Activated CD4-positive, alpha-beta memory T cell treated with anti-CD3 and anti-CD28 coated beads, Interleukin-2, amount 10 ng/mL, durations not matched to agents 7 days and 5 days (primary cell): Measurements from ENCODE around the gene APLP2. TPM values are rescaled to one million over a fixed set of nuclear protein-coding genes. Genes with fewer than 3 reads are reported as not detected.
"Not testable (repeated sequence)": the region's sequence is repeated elsewhere in the genome, so short reads cannot be mapped to it uniquely, and the experiment has no call there.

Source experiments
- CTCF ChIA-PET: fragments of 350-600 bp; sonication (Branson Sonifier 250); formaldehyde crosslinking; loops from one replicate; lab custom pipeline; 2021; ENCODE audit warnings: antibody characterized with exemption, inconsistent platforms; lab: Charles Lee
- POLR2A ChIA-PET: fragments of 350-600 bp; sonication (Branson Sonifier 250); formaldehyde crosslinking; loops from one replicate; lab custom pipeline; 2021; ENCODE audit warnings: antibody characterized with exemption; lab: Charles Lee
- DNase-seq: peaks from one replicate; pipeline ENCODE4 v3.0.0-alpha.2; 2020
- H3K27ac Mint-ChIP-seq: one replicate; pipeline ENCODE4 v1.8.0; 2021; ENCODE audit warnings: mild to moderate bottlenecking, mixed read lengths
- H3K27me3 Mint-ChIP-seq: one replicate; pipeline ENCODE4 v1.8.0; 2021; ENCODE audit warnings: mixed read lengths
- H3K36me3 Mint-ChIP-seq: one replicate; pipeline ENCODE4 v1.8.0; 2021; ENCODE audit warnings: low read depth, mixed read lengths
- H3K4me1 Mint-ChIP-seq: one replicate; pipeline ENCODE4 v1.8.0; 2021; ENCODE audit warnings: mixed read lengths
- H3K4me3 Mint-ChIP-seq: one replicate; pipeline ENCODE4 v1.8.0; 2021; ENCODE audit warnings: mild to moderate bottlenecking, mixed read lengths
- H3K9me3 Mint-ChIP-seq: one replicate; pipeline ENCODE4 v1.8.0; 2021; ENCODE audit warnings: mixed read lengths
- total RNA-seq, 2 experiments: library from RNA; stranded (reverse); gene quantifications; one replicate each; pipeline ENCODE4 v1.2.3, GENCODE V29; 2021

The APLP2 gene
- total RNA-seq, 2 experiments from 2014 or later, result 31.1 to 33.2 TPM

DNA sequence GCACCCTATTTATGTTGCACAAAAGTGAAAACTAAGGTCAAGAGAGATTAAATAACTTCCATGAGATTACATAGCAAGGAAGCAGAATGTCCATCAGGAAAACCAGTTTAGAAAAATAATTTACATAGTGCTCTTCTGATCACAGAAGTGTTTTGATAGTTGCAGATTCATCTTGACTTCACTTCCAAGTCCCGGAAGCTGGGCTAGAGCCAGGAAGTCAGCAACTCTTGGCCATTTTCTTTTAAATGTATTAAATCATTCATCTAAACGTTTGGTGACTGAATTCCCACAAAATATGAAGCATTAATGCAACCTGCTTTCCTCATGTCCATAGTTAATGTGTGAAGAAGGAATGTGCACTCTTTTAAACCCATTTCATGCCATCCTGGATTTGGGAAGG lies 29.7 kb downstream of the APLP2 start:
- no peak for DNase-seq
- CTCF ChIA-PET, result no interaction called here
- Mint-ChIP-seq H3K27me3 (no peaks in the 10 kb centered on the region), H3K4me3 (no peak overlapping the region), H3K4me1 (no peaks in the 10 kb centered on the region), H3K27ac (no peak overlapping the region), H3K36me3 (no peaks in the 10 kb centered on the region), H3K9me3 (no peaks in the 10 kb centered on the region)
- POLR2A ChIA-PET, result no interaction called here

DNA sequence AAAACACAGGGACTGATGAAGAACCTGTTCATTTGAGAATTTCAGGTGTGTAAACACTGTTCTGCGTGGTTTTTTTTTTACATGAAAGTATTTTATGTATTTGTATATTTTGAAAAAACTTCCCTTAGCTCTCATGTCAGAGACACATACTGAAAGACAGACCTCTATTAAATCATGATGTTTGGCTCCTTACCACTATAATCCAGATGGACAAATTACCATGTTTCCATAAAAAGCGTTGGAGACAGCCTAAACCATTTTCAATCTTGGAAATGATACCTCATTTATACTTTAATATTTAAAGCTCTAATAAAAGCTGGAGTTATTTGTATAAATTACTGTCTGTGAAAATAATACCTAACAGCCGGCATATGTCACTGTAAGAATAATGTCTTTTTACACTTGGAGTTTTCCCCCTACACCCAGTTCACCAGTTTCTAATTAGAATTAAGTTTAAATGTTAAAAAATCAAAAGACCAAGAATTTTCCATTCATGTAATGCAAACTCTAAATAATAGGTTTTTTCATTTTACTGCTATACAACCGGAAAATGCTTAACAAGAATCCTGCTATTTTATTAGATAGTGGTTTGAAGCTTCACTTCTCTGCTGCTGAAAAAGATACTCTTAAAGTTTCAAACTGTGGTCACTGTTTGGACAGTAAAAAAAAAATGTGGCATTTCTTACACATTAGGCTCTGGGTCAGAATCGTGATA lies 30.8 kb downstream of the APLP2 start:
- H3K4me3 Mint-ChIP-seq, result no peak overlapping the region
- no peaks in the 10 kb centered on the region for H3K4me1 Mint-ChIP-seq
- H3K36me3 Mint-ChIP-seq, result no peaks in the 10 kb centered on the region
- ChIA-PET POLR2A (no interaction called here), CTCF (no interaction called here)
- H3K9me3 Mint-ChIP-seq, result no peaks in the 10 kb centered on the region
- no peak overlapping the region for H3K27ac Mint-ChIP-seq
- DNase-seq, result no peak
- H3K27me3 Mint-ChIP-seq, result no peaks in the 10 kb centered on the region

DNA sequence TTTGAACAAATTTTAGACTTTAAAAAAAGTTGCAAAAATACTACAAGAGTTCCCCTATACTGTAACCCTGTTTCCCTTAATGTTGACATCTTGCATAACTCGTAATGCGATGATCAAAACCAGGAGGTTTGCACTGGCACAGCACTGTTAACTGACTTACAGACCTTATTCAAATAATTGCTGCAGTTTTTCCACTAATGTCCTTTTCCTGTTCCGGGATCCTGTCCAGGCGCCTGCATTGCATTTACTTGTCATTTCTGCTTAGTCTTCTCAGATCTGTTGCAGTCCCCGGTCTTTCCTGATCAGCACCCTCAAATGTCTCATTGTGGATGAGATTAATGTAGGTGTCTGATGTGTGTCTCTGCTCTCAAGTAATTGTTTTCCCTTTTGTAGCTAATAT lies 32.0 kb downstream of the APLP2 start:
- H3K36me3 Mint-ChIP-seq, result peaks cover 5% of the 10 kb centered on the region
- CTCF ChIA-PET, result no interaction called here
- H3K4me3 Mint-ChIP-seq, result no peak overlapping the region
- no peak for DNase-seq
- POLR2A ChIA-PET, result no interaction called here
- no peaks in the 10 kb centered on the region for H3K4me1 Mint-ChIP-seq
- H3K27ac Mint-ChIP-seq, result no peak overlapping the region
- H3K9me3 Mint-ChIP-seq, result no peaks in the 10 kb centered on the region
- H3K27me3 Mint-ChIP-seq, result no peaks in the 10 kb centered on the region

DNA sequence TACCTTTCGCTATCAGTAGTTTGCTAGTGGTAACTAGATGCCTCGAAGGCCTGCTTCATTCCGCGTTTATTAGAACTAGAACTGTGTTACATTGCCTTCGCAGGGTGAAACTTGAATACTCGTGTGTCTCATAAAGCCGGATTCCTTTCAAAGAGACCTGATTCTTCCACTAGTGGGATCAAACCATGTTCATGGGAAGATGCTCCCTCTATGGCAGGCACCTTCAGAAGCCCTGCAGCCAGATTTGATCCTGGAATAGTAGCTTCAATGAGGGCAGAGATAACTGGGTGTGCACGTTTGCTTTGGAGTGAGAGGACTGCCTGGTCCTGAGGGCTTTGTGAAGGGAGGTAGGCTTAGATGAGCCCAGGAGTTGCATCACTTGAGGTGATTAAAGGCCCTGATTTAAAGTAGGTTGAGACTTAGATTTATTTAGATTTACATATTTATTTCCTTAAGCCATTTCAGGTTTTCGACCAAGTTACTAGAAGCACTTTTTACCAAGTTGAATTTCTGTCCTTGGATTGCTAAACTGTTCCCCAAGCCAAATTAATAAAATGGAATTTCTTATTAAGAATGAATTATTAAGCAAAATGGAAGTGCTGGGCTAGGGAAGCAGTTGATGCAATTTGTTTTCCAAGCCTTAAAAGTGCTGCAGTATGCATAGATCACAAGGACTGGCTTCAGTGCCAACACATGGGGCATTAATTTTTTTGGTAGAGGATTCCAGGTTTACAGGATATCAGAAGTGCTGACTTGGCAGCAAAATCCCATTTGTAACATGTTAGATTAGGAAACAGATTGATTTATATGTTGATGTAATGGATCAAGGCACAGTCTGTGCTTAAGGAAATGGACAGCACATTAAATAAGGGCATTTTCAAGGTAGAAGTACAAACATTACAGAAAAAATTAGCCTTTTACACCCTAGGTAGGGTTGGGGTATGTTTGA lies 32.9 kb downstream of the APLP2 start:
- Mint-ChIP-seq H3K9me3 (no peaks in the 10 kb centered on the region), H3K36me3 (peaks cover 5% of the 10 kb centered on the region), H3K4me1 (no peaks in the 10 kb centered on the region), H3K4me3 (no peak overlapping the region), H3K27me3 (no peaks in the 10 kb centered on the region), H3K27ac (no peak overlapping the region)
- CTCF ChIA-PET, result no interaction called here
- DNase-seq, result no peak
- POLR2A ChIA-PET, result no interaction called here

DNA sequence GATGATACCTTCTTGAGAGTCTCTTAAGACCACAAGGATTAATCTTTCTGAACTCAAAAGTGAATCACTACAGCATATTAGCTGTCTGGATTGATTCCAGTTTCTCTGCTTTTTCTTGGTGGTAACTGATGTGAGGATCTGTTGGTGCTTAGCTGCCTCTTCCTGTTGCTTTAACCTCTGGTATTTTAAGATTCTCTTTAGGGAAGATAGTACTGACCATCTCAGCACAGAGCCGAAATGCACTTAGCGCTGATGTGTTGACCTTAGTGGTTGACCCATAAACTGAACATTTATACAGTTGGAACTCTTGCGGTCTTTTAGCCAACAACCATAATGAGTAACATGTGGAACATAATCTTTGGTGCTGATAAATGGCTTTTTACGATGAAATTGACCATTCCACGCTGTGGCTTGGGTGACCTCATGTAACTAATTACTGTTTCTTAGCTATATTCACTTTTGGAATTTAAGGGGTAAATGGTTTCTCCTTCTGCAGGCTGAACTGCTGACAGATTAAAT lies 33.7 kb downstream of the APLP2 start:
- peaks cover 5% of the 10 kb centered on the region for H3K36me3 Mint-ChIP-seq
- no peak overlapping the region for H3K4me3 Mint-ChIP-seq
- ChIA-PET CTCF (no interaction called here), POLR2A (no interaction called here)
- DNase-seq, result no peak
- no peaks in the 10 kb centered on the region for H3K4me1 Mint-ChIP-seq
- no peaks in the 10 kb centered on the region for H3K9me3 Mint-ChIP-seq
- H3K27ac Mint-ChIP-seq, result no peak overlapping the region
- no peaks in the 10 kb centered on the region for H3K27me3 Mint-ChIP-seq

DNA sequence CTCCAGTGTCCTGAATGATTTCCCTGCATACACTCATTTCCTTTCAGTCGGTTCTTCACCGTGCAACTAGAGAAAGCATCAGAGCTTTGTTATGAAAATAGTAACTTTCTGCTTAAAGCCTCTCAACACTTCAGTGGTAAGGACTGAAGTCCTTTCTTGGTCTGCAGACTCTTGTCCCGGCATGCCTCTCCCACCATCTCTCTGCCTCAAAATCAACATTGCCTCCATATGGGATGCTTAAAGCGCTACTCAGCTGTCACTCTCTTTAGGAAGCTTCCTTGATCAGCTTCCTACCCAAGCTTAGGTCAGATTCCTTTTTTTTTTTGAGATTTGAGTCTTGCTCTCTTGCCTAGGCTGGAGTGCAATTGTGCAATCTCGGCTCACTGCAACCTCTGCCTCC lies 36.7 kb downstream of the APLP2 start:
- DNase-seq, result no peak
- no peaks in the 10 kb centered on the region for H3K27me3 Mint-ChIP-seq
- POLR2A ChIA-PET, result interaction anchor here (0.8 kb wide), 1 partner anchor 571 kb away, joined by 3 read pairs; no protein-coding TSS in a partner anchor
- CTCF ChIA-PET, result no interaction called here
- peaks cover 9% of the 10 kb centered on the region for H3K36me3 Mint-ChIP-seq
- H3K9me3 Mint-ChIP-seq, result no peaks in the 10 kb centered on the region
- H3K4me3 Mint-ChIP-seq, result no peak overlapping the region
- no peak overlapping the region for H3K27ac Mint-ChIP-seq
- no peaks in the 10 kb centered on the region for H3K4me1 Mint-ChIP-seq

DNA sequence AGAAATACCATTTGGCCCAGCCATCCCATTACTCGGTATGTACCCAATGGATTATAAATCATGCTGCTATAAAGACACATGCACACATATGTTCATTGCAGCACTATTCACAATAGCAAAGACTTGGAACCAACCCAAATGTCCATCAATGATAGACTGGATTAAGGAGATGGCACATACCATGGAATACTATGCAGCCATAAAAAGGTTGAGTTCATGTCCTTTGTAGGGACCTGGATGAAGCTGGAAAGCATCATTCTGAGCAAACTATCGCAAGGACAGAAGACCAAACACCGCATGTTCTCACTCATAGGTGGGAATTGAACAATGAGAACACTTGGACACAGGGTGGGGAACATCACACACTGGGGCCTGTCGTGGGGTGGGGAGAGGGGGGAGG lies 39.0 kb downstream of the APLP2 start:
- H3K27me3 Mint-ChIP-seq, H3K27ac Mint-ChIP-seq, CTCF ChIA-PET, H3K4me3 Mint-ChIP-seq, H3K9me3 Mint-ChIP-seq, H3K4me1 Mint-ChIP-seq, H3K36me3 Mint-ChIP-seq, DNase-seq, POLR2A ChIA-PET: not testable (repeated sequence)

DNA sequence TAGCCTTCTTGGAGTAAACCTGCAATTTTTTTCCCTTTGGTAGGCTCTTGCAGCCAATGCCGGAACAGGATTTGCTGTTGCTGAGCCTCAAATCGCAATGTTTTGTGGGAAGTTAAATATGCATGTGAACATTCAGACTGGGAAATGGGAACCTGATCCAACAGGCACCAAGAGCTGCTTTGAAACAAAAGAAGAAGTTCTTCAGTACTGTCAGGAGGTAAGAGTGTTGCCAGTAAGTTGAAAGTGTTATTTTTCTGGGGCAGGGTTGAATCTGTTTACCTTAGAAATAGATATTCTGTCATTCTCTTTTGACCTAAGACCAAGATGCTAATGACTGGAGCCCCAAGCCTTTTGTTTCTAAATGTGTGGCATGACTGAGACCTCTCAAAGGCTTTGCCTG lies 39.7 kb downstream of the APLP2 start:
- ChIA-PET CTCF (no interaction called here), POLR2A (no interaction called here)
- no peaks in the 10 kb centered on the region for H3K4me1 Mint-ChIP-seq
- H3K9me3 Mint-ChIP-seq, result no peaks in the 10 kb centered on the region
- H3K27ac Mint-ChIP-seq, result no peak overlapping the region
- peaks cover 4% of the 10 kb centered on the region for H3K27me3 Mint-ChIP-seq
- peaks cover 9% of the 10 kb centered on the region for H3K36me3 Mint-ChIP-seq
- H3K4me3 Mint-ChIP-seq, result no peak overlapping the region
- DNase-seq, result no peak

DNA sequence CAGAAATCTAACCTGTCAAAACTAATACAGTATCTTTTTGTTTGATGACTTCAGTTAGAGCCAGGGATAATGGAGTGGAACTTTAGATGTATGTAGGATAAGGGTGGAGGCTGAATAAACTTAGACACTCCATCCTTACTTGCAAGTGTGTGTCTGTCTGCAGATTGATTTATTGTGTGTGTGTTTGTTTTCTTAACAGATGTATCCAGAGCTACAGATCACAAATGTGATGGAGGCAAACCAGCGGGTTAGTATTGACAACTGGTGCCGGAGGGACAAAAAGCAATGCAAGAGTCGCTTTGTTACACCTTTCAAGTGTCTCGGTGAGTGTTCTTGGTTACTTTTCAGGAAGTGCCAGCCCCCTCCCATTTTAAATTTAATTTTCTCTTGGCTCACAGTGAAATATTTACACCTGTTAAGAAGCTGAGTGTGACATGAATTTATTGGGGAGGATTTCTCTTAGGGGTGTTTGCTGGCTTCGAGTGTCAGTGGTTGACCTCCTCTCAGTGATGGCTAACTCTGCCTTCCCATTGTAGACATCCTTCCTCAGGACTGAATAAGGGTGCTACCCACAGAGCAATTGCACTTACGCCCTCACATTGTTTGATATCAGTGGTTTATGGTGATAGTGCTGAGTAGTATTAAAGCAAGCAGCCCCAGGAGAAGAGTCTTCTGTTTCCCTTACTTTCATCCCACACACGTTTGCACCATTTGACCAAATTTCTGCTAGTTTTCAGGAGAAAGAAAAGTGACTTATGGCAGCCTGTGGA lies 40.8 kb downstream of the APLP2 start:
- no peak overlapping the region for H3K4me3 Mint-ChIP-seq
- ChIA-PET CTCF (no interaction called here), POLR2A (no interaction called here)
- peaks cover 5% of the 10 kb centered on the region for H3K27me3 Mint-ChIP-seq
- H3K4me1 Mint-ChIP-seq, result no peaks in the 10 kb centered on the region
- no peaks in the 10 kb centered on the region for H3K9me3 Mint-ChIP-seq
- no peak for DNase-seq
- H3K36me3 Mint-ChIP-seq, result peaks cover 9% of the 10 kb centered on the region
- no peak overlapping the region for H3K27ac Mint-ChIP-seq

DNA sequence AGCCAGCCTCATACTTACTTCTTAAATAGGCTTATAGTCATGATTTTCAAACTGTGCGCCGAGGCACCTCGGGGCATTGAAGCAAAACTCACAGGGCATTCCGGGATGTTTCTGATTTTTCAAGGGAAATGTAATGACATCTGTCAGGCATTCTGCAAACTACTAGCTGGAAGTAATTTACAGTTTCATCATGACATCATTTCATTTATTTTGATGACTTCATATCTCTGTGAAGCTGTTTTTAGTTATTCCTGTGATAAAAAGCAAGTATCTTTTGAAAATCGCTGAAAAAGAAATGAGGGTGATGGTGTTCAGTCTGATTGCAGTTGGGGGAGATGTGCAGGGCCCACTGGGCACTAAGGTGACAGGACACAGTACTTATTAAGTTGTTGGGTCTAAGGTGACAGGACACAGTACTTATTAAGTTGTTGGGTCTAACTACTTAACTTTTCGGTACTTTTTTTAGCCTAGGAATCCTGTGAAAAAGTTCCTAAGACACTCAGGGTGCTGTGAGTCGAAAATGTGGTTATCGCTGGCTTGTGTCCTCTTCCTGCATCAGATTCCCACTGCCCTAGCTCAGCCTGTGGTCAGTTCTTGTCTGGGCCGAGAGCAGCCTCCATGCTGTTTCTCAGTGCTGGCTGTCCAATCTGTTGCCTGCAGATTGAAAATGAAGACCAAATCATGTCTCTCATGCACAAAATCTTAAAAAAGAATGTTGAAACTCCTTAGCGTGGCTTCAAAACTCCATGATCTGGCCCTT lies 42.6 kb downstream of the APLP2 start:
- H3K4me3 Mint-ChIP-seq, result no peak overlapping the region
- H3K9me3 Mint-ChIP-seq, result no peaks in the 10 kb centered on the region
- no peak for DNase-seq
- H3K27ac Mint-ChIP-seq, result no peak overlapping the region
- ChIA-PET POLR2A (no interaction called here), CTCF (interaction anchor here (1.2 kb wide), 1 partner anchor 362 kb away, joined by 3 read pairs; no protein-coding TSS in a partner anchor)
- H3K27me3 Mint-ChIP-seq, result peaks cover 6% of the 10 kb centered on the region
- peaks cover 4% of the 10 kb centered on the region for H3K36me3 Mint-ChIP-seq
- no peaks in the 10 kb centered on the region for H3K4me1 Mint-ChIP-seq

DNA sequence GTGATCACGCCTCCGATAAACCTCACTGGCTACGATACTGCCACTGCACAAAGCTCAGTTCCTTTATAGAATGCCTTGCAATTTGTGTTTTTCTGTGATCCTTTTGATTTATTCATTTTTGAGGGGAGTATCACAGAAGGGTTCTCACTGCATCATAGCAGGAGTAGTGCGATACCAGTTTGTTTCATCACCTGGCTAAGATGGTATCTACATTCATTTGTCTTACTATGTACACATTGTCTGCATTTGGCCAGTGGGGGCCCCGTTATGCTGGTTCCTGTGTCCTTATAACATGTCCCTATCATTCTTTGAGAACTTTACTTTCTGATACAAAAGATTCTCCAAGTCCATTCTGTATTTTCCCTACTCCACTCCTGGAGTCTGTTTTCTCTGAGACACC lies 44.6 kb downstream of the APLP2 start:
- no peak overlapping the region for H3K4me3 Mint-ChIP-seq
- ChIA-PET POLR2A (no interaction called here), CTCF (no interaction called here)
- peaks cover 8% of the 10 kb centered on the region for H3K27me3 Mint-ChIP-seq
- H3K4me1 Mint-ChIP-seq, result peaks cover 13% of the 10 kb centered on the region
- H3K36me3 Mint-ChIP-seq, result peaks cover 4% of the 10 kb centered on the region
- no peak overlapping the region for H3K27ac Mint-ChIP-seq
- H3K9me3 Mint-ChIP-seq, result no peaks in the 10 kb centered on the region
- DNase-seq, result no peak

DNA sequence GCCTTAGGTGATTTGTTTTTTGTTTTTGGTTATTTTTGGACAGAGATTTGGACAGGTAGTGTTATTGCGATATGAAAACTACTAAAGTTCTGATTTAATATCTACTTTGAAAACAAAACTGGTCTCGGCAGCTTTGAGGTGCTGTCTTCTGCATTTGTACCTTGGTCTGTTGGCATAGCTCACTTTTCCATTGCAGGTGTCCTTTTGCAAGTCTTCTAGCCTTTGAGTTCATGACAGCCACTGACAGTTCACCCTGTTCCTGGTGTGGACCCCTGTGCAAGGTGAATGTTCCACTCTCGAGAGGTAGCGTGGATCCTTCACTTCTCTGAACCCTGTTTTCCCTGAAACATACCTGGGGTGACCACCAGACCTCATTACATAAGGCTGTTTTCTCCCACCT lies 45.0 kb downstream of the APLP2 start:
- peaks cover 11% of the 10 kb centered on the region for H3K27me3 Mint-ChIP-seq
- POLR2A ChIA-PET, result interaction anchor here (1.0 kb wide), 1 partner anchor 43 kb away, joined by 4 read pairs; no protein-coding TSS in a partner anchor

More for the DNA sequence above, 45.0 kb downstream of the APLP2 start:
- no peak overlapping the region for H3K27ac Mint-ChIP-seq
- peaks cover 4% of the 10 kb centered on the region for H3K36me3 Mint-ChIP-seq
- H3K4me3 Mint-ChIP-seq, result no peak overlapping the region
- CTCF ChIA-PET, result no interaction called here
- H3K9me3 Mint-ChIP-seq, result no peaks in the 10 kb centered on the region
- DNase-seq, result no peak
- H3K4me1 Mint-ChIP-seq, result peaks cover 17% of the 10 kb centered on the region
